Pancreas (tissue), 10 donors: Measurements from ENCODE around the gene ZMIZ1. TPM values are rescaled to one million over a fixed set of nuclear protein-coding genes. Genes with fewer than 3 reads are reported as not detected.

Experiments used
- ATAC-seq, 4 donors: fragments of 200-7000 bp; cut with Tn5 transposase; one replicate each; pipeline versions ENCODE4 v1.8.0 to v1.9.1; 2020; ENCODE audit warnings: mild to moderate bottlenecking in 4 of 4, moderate library complexity in 4 of 4
- DNase-seq, 6 donors: peaks; one replicate each; pipeline ENCODE4 v3.0.0-alpha.2; 2020
- FAIRE-seq: peaks from 2 replicates; lab custom pipeline; 2012; peaks lifted over from hg19 to GRCh38; lab: Jason Lieb, UNC
- H3K27ac ChIP-seq, 4 donors: fragments of 200-600 bp; sonication (generic); 1 replicate in 3 of 4; 2 replicates in 1 of 4; pipeline versions ENCODE4 v1.5.0 to v1.8.0; 2020
- H3K27me3 ChIP-seq, 4 donors: fragments of 200-600 bp; one replicate each; pipeline ENCODE4 v1.8.0; 2021
- H3K36me3 ChIP-seq, 3 donors: fragments of 200-600 bp; sonication (generic) in 1 of 3; one replicate each; pipeline versions ENCODE4 v1.5.0 to v1.8.0; 2020 to 2021
- H3K4me1 ChIP-seq, 3 donors: fragments of 200-600 bp; one replicate each; pipeline ENCODE4 v1.8.0; 2021
- H3K4me3 ChIP-seq, 4 donors: fragments of 200-600 bp; sonication (generic) in 2 of 4; one replicate each; pipeline versions ENCODE4 v1.5.0 to v1.8.0; 2020 to 2021
- H3K9me3 ChIP-seq, 4 donors: fragments of 200-600 bp; one replicate each; pipeline ENCODE4 v1.8.0; 2021
- CTCF ChIP-seq, 4 donors: fragments of 200-600 bp; sonication (generic) in 3 of 4; IDR thresholded peaks; one replicate each; pipeline versions ENCODE4 v1.5.0 to v1.8.0; 2021; ENCODE audit warnings: antibody characterized with exemption in 4 of 4
- WGBS, 2 donors: extraction: QIAGEN DNeasy Blood & Tissue Kit; methylation state at CpG; one replicate each; pipeline ENCODE4 v1.1.7; 2013; 5-methylcytosine and 5-hydroxymethylcytosine counted together
- intact Hi-C, 3 donors: fragments of 100-400 bp; cut with DNase I; formaldehyde crosslinking; loops; one replicate each; pipeline versions ENCODE4 v1.11.1 to v1.14.2; 2022
- polyA plus RNA-seq, 2 donors: library from polyadenylated mRNA; stranded (reverse); fragments of 200-250 nt; gene quantifications; one replicate each; pipeline ENCODE4 v1.2.3, GENCODE V29; 2013
- total RNA-seq, 6 donors: library from RNA; stranded (reverse); fragmentation: NEBNext Ultra II Directional in 4 of 6; extraction: Animal tissue kit (Norgen Biotek cat#: 25700) in 4 of 6; gene quantifications; one replicate each; pipeline versions ENCODE4 v1.2.1 to v1.2.4, GENCODE V29; 2021 to 2023
- donor health status: healthy with polysubstance abuse.
- donor health status: DM: no; HTN: no; CAD: no; lungs with moderate emphysema.
- donor health status: DM: no; HTN: no; CAD: no.
- donor health status: control.
- donor health status: control.
- donor health status: Bipolar disorder and iron deficiency.
- donor health status: DM: yes; HTN: yes; CAD: no.
- donor health status: DM: no; HTN: no; CAD: no.
- donor health status: DM: no; HTN: no; CAD: no.
- donor health status: DM: yes; HTN: yes; CAD: no.

The ZMIZ1 gene
- total and polyA plus RNA-seq, 8 donors: 14.5 to 45.0 (median 21.9) TPM

- Histone ChIP-seq H3K4me3 (no peak overlapping the region), H3K36me3 (peaks cover 0 to 13% (median 0%) of the 10 kb centered on the region in 3 donors), H3K9me3 (no peaks in the 10 kb centered on the region), H3K4me1 (no peaks in the 10 kb centered on the region), H3K27me3 (no peaks in the 10 kb centered on the region), H3K27ac (no peak overlapping the region)
- WGBS, 2 donors: 75 to 85% methylated on average over 16 of the region's 16 CpGs
- intact Hi-C loops: no loop called here
- DNase-seq (no peak), ATAC-seq (peak in 2 of 4 donors; percentile 25 to 30), FAIRE-seq (no peak)
- TF ChIP-seq CTCF (IDR thresholded peaks at IDR 0.05): no peak
Observed at GRCh38 chr10:79230328-79230830, 161.6 kb downstream of the ZMIZ1 start.

GRCh38 chr10:79230850-79231249, 162.1 kb downstream of the ZMIZ1 start:
- no peaks in the 10 kb centered on the region for H3K4me1 ChIP-seq
- DNase-seq (no peak), FAIRE-seq (no peak), ATAC-seq (no peak)
- H3K27me3 ChIP-seq: no peaks in the 10 kb centered on the region
- WGBS, 2 donors: 87 to 97% methylated on average over 3 to 4 of the region's 4 CpGs
- H3K9me3 ChIP-seq: no peaks in the 10 kb centered on the region
- H3K4me3 ChIP-seq: no peak overlapping the region
- no peak for TF ChIP-seq CTCF (IDR thresholded peaks at IDR 0.05)
- intact Hi-C loops: no loop called here
- no peak overlapping the region for H3K27ac ChIP-seq
- peaks cover 0 to 13% (median 0%) of the 10 kb centered on the region in 3 donors for H3K36me3 ChIP-seq

GRCh38 chr10:79231908-79232307, 163.1 kb downstream of the ZMIZ1 start:
- H3K36me3 ChIP-seq: peaks cover 0 to 13% (median 0%) of the 10 kb centered on the region in 3 donors
- no peak for TF ChIP-seq CTCF (IDR thresholded peaks at IDR 0.05)
- no peaks in the 10 kb centered on the region for H3K9me3 ChIP-seq
- DNase-seq (no peak), FAIRE-seq (no peak), ATAC-seq (no peak)
- H3K4me3 ChIP-seq: no peak overlapping the region
- WGBS, 2 donors: 76 to 87% methylated on average over 3 of the region's 3 CpGs
- H3K4me1 ChIP-seq: no peaks in the 10 kb centered on the region
- no peaks in the 10 kb centered on the region for H3K27me3 ChIP-seq
- intact Hi-C loops: no loop called here
- no peak overlapping the region for H3K27ac ChIP-seq

- Histone ChIP-seq H3K36me3 (peaks cover 0 to 13% (median 0%) of the 10 kb centered on the region in 3 donors), H3K4me3 (no peak overlapping the region), H3K27me3 (no peaks in the 10 kb centered on the region), H3K4me1 (no peaks in the 10 kb centered on the region), H3K9me3 (no peaks in the 10 kb centered on the region), H3K27ac (no peak overlapping the region)
- intact Hi-C loops: no loop called here
- FAIRE-seq: no peak
- 86 to 91% methylated on average over 3 of the region's 3 CpGs for WGBS, 2 donors
- no peak for DNase-seq
- TF ChIP-seq CTCF (IDR thresholded peaks at IDR 0.05): no peak
- ATAC-seq: no peak
Observed at GRCh38 chr10:79232864-79233263, 164.1 kb downstream of the ZMIZ1 start.
